HG02763 (cell line): Measurements from ENCODE around the gene MRO.

ENCODE experiments used
- ATAC-seq: cut with Tn5 transposase; IDR thresholded peaks from one replicate; pipeline ENCODE4 v1.9.1; 2021; ENCODE audit warnings: mild to moderate bottlenecking, moderate library complexity; ENCODE audit not compliant: unreplicated experiment

Gene MRO

GRCh38 chr18:50748243-50749229, 71.3 kb downstream of the MRO start:
- no peak for ATAC-seq

- no peak for ATAC-seq
These were observed 72.0 kb downstream of the MRO start for GRCh38 chr18:50747849-50748242.

- ATAC-seq = no peak
These were observed 73.9 kb downstream of the MRO start for GRCh38 chr18:50745945-50746344.
